Stimulated activated CD8-positive, alpha-beta memory T cell treated with anti-CD3 and anti-CD28 coated beads, Interleukin-12 subunit alpha, Interleukin-12 subunit beta, amount 100 ng/mL, for 24 hours (primary cell): ENCODE data around the gene SERPIND1.

Experiments
- DNase-seq: peaks from one replicate; pipeline ENCODE4 v3.0.0-alpha.2; 2020; ENCODE audit errors: extremely low read depth

The SERPIND1 gene

DNA sequence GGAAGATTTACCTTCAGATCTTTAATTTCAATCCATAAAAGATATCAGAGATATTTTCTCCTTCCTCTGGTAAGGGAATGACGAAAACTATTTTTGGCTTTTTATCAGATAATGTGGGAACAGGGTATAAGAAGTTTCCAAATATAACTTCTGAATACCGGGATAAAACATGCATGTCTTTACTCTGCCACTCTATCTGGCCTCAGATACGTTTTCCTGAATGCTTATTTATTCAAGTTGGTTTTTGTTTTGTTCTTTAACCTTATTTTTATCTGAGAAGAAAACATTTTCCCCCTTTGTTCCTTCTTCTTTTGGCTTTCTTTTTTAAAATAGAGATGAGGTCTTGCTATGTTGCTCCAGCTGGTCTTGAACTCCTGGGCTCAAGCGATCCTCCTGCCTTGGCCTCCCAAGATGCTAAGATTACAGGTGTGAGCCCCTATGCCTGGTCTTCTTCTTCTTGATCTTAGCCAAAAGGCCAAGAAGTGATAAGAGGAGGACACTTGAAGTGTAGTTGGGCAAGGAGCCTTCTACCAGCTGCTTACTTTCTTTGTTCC is 1.5 kb downstream of the SERPIND1 start:
- DNase-seq: no peak

DNA sequence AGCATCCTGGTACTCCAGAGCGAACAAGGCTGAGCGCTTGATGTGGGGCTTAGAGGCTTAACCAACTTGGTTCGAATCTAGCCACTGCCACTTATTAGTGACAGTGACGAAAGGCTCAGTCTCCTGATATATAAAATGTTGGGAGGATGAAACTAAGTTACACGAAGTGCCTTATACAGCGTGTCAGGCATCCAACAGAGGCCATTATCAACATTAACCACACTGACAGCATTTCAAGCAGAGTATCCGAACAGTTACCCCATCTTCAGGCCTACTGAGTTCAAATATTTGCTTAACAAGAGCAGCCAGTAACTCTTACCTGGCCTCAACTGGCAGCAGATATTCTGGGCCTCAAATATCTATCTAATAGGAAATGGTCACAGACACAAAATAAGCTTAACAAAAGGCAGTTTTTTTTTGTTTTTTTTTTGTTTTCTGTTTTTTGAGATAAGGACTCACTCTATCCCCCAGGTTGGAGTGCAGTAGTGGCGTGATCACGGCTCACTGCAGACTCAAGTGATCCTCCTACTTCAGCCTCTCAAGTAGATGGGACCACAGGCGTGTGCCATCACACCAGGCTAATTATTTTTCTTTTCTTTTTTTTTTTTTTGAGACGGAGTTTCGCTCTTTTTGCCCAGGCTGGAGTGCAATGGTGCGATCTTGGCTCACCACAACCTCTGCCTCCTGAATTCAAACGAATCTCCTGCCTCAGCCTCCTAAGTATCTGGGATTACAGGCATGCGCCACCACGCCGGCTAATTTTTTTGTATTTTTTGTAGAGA is 2.9 kb downstream of the SERPIND1 start:
- no peak for DNase-seq

DNA sequence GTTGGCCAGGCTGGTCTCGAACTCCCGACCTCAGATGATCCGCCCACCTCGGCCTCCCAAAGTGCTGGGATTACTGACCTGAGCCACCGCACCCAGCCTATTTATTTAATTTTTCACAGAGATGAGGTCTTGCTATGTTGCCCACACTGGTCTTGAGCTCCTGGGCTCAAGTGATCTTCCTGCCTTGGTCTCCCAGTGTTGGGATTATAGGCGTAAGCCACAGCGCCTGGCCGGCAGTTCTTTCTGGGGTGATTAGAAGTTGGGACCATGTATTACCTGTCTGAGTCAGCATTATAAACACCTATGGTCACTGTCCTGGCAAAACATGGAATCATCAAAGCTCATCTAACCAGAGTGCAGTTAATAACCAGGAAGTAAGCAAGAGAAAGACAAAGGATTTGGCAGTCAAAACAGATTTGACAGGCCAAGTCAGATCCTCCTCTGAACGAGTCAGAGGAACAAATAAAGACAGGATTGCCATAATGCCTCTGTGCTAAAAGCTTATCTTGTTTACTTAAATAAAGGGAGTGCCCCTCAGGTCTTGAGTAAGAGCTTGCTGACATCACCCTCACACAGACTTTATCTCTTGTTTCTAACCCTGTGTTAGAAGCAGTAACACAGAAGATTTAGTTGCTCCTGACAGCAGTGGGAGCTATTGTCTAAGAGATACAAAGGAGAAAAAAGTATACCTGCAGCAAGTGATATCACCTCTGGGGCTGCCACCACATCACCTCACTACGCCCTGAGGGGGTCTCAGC is 3.7 kb downstream of the SERPIND1 start:
- no peak for DNase-seq

DNA sequence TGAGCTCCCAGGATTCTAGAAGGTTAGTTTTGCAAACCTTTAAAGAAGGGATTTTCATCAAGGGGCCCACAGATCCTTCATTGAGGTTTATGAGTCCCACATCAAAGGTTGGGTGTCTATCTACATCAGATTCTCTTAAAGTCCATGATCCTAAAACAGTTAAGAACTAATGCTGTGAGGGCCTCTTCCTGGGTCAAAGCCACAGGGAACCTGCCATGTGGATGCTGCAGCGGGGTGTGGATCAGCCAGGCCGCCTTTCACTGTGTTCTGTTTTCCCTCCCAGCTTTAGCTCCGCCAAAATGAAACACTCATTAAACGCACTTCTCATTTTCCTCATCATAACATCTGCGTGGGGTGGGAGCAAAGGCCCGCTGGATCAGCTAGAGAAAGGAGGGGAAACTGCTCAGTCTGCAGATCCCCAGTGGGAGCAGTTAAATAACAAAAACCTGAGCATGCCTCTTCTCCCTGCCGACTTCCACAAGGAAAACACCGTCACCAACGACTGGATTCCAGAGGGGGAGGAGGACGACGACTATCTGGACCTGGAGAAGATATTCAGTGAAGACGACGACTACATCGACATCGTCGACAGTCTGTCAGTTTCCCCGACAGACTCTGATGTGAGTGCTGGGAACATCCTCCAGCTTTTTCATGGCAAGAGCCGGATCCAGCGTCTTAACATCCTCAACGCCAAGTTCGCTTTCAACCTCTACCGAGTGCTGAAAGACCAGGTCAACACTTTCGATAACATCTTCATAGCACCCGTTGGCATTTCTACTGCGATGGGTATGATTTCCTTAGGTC is 5.3 kb downstream of the SERPIND1 start:
- DNase-seq: no peak

DNA sequence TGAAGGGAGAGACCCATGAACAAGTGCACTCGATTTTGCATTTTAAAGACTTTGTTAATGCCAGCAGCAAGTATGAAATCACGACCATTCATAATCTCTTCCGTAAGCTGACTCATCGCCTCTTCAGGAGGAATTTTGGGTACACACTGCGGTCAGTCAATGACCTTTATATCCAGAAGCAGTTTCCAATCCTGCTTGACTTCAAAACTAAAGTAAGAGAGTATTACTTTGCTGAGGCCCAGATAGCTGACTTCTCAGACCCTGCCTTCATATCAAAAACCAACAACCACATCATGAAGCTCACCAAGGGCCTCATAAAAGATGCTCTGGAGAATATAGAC is 5.9 kb downstream of the SERPIND1 start:
- no peak for DNase-seq

DNA sequence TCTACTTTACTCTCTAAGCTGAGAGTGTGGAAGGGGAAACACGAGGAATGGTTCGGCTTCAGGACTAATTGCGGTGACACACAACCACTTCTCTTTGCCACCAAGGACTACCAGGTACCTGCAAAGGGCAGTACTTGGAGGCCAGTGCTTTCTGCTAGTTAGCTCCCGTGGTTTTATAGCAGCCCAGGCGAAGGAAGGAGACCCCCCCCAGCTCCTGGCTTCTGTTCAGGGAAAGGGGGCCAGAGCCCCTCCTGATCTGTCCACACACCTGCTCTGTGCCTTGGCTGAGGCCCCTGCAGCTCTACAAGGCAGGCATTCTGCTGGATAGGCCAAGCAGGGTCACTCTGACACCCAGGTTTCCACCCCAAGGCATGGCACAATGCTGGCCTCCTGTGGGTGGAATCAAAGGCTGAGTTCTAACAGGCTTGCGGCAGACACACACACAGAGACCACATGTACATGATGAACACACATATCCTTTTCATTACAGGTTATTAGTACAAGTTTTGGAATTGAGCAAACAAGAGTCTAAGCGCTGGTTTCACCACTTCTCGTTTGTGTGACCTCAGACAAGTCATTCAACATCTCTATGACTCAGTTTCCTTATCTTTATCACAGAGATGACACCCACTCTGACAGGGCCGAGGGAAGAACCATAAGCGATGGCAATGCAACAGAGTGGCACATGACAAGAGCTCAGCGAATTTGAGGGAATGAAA is 7.5 kb downstream of the SERPIND1 start:
- DNase-seq: peak; percentile 11

DNA sequence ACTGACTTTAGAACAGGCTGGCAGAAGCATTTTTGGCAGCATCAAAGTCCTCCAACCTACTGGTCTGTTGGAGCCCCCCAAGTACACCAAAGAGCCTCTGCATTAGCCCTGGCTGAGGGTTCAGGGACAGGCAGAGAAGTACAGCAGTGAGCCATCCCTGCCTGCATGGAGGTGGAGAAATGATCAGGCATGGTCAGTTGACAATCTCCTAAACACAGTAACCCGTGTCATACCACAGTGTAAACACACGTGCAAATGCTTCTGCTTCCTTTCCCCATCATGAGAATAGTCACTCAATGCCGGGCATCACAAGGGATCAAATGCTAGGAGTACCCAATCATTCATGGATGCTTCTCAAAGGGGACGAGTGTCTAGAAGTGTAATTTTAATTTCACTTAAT is 8.2 kb downstream of the SERPIND1 start:
- DNase-seq: no peak

DNA sequence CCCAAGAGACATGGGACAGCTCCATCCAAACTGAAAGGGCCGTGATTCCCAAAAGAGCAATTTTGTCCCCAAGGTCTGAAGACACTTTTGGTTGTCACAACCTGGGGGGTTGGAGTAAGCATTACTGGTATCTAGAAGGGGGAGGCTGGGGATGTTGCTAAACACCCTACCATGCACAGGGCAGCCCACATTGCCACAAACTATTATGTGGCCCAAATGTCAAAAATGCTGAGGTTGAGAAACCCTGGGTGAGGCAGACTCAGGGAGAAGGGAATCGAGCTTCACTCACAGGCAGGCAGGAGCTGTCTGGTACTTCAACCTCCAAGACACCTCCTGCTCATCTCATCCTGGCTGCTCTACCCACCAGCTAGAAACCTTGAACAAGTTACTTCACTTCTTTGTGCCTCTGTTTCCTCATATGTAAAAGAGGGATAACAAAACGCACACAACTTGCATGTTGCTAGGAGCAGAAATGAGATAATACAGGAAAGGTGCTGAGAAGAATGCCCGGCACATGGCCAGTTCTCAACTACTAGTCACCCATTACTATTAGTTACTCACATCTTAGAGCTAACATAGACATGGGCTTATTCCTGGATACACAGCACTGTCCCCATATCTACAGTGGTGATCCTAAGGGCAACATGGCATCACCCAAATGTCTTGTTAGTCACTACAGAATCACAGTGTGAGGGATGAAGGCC is 8.8 kb downstream of the SERPIND1 start:
- no peak for DNase-seq

DNA sequence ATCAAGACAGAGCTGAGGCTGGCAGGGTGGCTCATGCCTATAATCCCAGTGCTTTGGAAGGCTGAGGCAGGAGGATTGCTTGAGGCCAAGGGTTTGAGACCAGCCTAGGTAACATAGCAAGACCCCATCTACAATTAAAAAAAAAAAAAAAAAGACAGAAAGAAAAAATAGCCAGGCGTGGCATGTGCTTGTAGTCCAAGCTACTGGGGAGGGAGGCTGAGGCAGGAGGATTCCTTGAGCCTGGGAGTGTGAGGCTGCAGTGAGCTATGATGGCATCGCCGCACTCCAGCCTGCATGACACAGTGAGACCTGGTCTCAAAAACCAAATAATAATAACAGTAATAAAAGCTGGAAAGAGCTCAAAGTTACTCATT is 9.4 kb downstream of the SERPIND1 start:
- DNase-seq: no peak

DNA sequence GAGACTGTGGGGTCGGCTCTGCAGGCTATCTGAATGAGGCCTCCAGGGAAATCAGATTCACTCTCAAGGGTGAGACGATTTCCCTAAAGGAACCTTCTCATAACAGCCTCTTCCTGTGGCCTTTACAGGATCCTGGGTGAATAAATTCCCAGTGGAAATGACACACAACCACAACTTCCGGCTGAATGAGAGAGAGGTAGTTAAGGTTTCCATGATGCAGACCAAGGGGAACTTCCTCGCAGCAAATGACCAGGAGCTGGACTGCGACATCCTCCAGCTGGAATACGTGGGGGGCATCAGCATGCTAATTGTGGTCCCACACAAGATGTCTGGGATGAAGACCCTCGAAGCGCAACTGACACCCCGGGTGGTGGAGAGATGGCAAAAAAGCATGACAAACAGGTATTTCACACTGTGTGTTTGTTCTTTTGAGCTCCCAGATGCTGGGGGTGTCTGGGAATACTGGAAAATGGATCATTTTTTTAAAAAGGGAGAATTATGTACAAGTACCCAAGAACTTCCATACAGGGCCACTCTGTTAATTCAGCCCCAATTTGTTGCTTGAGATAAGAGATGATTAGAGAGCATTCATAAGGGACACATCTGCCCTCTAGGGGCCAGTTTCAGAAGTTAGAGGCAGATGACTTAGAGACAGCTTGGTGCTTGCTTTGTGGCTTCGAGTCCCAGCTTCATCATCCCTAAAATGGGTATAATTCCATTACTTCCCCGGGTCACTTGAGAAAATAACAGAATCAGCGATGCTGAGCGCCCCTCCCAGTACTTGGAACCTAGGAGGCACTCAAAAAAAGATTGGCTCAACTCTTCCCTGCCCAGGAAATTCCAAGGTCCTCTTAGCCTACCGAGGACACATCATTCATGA is 10.2 kb downstream of the SERPIND1 start:
- DNase-seq: no peak

DNA sequence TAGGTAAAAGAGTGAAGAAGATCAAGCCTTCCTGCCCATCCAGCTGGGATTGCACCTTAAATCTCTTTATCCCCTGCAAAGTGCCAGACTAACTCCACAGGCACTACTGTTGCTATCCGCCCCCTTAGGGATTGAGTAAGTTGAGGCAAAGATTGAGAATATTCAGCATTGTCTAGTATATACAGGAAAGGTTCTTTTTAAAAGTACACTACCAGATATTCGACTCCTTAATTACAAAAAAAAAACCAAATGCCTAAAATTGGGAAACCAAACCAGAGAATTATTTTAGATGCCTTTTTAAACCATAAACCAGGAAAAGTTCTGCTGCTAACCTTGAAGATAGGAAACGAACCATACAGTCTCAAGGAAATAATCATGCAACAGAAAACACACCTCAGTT is 11.5 kb downstream of the SERPIND1 start:
- no peak for DNase-seq

DNA sequence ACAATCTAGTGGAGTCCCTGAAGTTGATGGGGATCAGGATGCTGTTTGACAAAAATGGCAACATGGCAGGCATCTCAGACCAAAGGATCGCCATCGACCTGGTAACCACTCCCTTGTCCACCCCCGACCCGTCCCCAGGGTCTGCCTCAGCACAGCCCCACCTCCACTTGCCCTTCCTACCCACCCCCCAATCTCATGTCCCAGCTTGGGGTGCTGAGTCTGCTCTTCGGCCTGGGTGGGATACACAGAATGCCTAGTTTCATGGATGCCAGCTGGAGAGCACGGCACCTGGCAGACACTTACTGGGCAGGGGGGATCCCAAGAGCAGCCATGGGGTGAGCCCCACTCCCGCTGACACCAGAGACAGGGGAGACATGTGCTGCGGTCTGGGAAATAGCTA is 12.1 kb downstream of the SERPIND1 start:
- DNase-seq: no peak

DNA sequence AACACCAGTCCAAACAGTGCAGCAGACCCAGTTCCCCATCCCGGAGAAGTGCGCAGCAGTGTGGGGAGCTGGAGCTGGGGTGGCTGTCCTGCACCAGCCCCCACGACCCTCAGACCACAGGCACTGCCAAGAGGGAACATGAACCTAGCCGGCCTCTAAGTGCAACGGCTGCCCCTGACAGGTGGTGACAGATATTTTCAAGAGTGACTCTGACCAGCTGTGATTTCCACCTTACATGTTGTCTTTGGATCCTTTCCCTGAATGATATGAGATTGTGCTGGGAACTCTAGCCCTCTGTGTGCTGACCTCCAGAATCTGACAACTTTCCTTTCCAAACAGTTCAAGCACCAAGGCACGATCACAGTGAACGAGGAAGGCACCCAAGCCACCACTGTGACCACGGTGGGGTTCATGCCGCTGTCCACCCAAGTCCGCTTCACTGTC is 12.6 kb downstream of the SERPIND1 start:
- DNase-seq: no peak

DNA sequence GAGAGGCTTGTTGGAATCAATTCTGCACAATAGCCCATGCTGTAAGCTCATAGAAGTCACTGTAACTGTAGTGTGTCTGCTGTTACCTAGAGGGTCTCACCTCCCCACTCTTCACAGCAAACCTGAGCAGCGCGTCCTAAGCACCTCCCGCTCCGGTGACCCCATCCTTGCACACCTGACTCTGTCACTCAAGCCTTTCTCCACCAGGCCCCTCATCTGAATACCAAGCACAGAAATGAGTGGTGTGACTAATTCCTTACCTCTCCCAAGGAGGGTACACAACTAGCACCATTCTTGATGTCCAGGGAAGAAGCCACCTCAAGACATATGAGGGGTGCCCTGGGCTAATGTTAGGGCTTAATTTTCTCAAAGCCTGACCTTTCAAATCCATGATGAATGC is 13.3 kb downstream of the SERPIND1 start:
- DNase-seq: no peak

DNA sequence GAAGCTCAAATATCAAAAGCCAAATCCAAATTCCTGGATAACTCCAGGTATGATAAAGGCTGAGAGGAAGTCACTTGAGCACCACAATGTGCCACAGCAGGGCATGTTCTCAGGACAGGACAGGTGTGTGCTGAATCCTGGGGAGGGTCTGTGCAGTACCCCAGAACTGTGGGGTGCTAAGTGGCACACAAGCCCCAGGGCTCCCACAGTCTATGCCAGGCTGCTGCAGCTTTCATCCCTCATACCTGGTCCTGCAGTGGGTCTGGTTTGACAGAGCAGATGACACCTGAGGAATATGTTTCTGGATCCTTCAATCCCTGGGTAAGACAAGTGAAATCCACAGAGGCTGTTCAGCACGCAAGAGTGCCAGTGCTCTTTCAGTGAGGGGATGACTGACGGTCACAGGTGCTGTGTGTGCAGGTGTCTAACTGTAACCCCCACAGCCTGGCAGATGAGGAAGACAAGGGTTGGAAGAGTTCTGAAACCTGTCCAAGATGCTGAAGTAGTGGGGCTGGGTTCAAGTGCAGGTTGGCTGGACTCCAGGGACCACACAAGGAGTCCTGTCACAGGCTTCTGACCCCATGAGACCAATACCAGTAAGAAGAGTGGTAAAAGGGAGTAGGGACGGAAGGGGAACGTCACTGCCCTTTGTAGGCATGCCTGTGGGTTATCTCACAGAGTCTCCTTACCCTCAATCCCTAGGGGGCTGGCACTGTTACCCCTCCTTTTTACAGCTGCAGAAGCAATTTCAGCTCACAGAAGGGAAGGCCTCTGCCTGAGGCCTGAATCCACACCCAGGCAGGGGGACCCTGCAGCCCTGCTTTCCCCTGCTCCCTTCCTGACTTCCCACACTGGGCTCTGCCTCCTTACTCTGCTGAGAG is 14.1 kb downstream of the SERPIND1 start:
- no peak for DNase-seq

DNA sequence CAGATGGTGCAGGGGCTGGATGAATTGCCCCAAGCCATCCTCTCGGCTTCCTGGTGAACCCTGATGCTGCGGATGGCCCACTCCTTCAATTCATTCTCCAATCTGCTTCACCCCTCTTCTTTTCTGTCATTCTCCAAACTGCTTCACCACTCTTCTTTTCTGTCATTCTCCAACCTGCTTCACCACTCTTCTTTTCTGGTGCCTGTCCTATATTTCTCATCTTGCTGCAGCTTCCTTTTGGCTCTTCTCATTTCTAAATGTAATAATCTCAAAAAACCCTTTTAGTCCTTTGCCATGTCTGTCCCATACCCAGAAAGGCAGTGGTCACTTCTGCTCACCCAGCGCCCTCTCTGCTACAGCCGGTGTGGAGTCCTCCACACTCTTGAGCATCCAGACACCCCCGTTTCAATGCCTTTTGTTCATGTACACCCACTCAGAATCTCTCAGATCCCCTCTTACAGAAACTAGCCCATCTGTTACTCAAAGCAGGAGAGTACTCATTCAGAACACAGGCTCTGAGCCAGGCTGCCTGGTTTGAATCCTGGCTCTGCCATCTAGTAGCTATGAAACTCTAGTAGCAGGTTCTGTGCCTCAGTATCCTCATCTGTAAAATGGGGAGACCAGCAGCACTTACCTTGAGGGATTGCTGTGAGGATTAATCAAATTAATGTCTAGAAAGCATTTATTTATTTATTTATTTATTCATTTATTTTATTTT is 14.9 kb downstream of the SERPIND1 start:
- no peak for DNase-seq

DNA sequence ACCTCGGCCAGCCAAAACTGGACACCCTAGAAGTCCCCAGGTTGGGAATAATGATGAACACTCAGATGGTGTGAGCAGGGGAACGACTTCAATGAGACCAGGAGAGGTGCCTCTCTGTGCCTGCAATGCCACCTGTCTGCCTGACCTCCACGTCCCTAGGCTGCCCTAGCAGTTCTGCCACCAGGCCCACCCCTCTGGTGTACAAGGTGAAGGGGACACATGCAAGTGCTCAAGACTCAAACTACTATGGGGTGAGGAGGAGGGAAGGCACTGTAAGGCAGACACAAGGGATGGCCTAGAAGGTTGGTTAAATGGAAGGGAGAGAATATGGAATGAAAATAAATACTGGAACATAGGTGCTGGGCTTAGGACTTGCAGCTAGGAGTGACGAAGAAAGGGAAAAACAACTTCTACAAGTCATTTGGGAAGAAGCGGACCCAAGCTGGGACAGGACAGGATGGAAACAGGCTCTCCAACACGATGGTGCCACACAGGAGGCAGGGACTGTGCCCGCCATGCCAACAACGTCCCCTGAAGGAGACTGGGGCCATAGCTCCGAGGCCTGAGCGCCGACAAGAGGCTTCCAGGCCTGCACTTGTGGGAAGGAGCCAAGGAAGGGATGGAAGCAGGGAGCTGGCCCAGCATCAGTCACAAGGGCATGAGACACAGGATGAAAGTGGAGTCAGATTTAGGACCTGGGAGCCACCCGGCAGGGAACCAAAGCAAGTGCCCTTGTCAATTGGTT is 18.5 kb downstream of the SERPIND1 start:
- DNase-seq: no peak
